ENCODE measurements around the gene FN3KRP.

Gene FN3KRP

GRCh38 chr17:82709676-82710498, 6.6 kb upstream of the FN3KRP start:
- DNase-seq (ENCODE audit: low read depth), result no peak

DNA sequence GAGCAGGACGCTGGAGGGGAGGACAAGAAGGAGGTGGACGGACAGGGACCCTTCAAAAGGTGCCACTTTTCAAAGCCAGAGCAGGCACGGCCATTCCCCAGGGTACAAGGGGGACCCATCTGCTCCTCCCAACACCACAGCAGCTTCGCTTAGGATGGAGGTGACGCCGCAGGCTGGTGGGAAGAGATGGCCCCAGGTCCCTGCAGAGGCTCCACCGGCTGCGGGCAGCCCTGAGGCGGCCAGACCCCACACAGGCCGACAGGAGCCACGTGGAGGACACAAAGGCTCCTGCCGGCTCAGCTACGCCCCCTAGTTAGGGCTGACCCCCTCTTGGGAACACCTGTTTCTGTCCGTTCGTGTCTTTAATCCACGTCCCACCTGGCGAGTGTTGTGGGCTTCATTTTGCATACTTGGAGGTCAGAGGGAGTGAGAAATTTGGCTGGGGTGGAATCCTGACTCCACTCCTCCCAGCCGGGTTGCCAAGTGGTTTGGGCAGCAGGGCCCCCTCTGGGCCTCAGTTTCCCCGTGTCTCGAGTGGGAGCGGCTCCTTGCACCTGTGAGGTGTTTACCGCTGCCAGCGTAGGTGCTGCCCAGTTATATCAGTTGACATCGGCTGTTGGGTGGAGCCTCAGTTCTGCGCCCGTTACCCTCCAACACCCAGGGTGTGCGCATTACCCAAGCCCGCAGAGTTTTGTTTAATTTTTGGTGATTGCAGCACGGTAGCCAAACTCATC, 5.8 kb upstream of the FN3KRP start:
- DNase-seq (ENCODE audit: low read depth), result no peak

DNA sequence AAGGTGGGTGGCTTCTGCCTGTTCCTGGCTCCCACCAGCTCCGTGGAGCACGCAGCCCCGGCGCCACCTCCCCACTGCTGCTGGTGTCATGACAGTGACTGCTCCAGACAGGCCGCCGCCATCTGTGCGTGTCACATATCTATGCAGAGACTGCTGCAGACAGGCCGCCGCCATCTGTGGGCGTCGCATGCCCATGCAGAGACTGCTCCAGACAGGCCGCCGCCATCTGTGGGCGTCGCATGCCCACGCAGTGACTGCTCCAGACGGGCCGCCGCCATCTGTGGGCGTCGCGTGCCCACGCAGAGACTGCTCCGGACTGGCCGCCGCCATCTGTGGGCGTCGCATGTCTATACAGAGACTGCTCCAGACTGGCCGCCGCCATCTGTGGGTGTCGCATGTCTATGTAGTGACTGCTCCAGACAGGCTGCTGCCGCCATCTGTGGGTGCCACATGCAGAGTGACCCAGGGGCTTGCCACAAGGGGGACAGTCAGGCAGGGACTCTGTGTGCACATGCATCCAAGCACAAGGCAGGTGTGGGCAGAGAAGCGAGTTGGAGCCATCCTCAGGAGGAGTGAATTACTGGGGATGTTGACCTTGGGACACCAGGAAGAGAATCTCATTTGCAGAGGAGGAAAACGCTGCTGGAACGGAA, 3.3 kb upstream of the FN3KRP start:
- DNase-seq (ENCODE audit: low read depth), result no peak

GRCh38 chr17:82718986-82719685, 2.6 kb downstream of the FN3KRP start:
- no peak for DNase-seq (ENCODE audit: low read depth)

DNA sequence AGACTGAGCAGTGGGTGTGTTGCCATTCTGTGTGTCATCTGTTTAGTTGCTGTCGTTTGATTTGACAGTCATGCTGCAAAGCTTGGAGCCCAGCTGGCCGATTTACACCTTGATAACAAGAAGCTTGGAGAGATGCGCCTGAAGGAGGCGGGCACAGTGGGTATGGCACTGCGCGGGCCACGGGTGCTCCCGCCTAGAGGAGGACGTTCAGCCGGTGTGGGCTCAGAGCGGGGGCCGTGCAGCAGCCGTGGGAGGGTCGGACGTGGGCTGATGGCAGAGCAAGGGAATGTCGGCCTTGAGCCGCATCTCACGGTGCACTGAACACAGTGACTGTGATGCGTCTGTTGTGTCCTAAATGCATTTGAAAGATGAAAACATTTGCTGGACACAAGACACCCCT, 3.7 kb downstream of the FN3KRP start:
- DNase-seq (ENCODE audit: low read depth), result no peak

DNA sequence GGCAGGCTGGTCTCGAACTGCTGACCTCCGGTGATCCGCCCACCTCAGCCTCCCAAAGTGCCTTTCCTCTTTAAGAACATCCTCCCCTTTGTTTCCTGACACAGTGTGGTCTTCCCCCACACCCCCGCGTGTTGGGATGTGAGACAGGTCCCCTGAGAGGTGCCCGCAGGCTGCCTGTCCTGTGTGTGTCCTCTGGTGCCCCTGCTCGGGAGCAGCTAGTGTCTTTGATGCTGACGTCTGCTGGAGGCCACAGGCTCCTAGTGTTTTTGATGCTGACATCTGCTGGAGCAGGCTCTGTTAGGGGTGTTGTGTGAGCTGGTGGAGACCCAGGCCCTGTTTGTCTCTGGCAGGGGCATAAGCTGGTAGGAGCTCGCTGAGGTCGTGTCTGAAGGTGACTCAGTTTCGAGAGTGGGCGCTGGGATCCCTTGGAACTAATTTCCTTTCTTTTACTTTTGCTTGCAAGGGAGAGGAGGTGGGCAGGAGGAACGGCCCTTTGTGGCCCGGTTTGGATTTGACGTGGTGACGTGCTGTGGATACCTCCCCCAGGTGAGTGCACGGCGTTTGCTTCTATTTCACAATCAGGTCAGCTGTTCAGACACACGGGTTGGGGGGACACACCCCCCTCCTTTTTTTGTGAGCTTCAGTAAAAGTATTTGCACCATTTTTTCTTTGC, 6.0 kb downstream of the FN3KRP start:
- no peak for DNase-seq (ENCODE audit: low read depth)

DNA sequence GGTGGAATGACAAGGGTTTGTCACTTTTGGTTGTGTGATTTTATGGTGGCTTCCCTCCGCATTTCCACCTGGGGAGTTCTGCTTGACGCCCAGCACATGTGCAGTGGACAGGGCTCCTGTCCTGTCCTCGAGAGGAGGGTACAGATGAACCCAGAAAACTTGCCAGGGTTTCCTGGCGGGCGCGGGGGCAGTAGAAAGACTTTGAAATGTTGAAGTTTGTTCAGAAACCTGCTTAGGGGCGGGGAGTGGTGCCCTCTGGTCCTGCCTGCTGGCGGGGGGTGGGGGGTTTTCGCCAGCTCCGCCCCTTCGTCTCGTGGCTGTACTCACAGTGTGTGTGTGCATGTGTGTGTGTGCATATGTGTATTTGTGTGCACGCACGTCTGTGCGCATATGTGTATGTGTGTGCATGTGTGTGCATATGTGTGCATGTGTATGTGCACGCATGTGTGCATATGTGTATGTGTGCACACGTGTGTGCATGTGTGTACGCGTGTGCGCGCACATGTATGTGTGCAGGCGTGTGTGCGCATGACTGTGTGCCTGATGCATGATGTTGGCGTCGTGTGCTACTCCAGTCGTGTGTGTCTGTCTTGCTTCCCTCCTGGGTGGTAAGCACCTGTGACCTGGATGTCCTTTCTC, 6.8 kb downstream of the FN3KRP start:
- no peak for DNase-seq (ENCODE audit: low read depth)

- DNase-seq (ENCODE audit: low read depth), result no peak
Observed at GRCh38 chr17:82726427-82726826, 9.9 kb downstream of the FN3KRP start.

DNA sequence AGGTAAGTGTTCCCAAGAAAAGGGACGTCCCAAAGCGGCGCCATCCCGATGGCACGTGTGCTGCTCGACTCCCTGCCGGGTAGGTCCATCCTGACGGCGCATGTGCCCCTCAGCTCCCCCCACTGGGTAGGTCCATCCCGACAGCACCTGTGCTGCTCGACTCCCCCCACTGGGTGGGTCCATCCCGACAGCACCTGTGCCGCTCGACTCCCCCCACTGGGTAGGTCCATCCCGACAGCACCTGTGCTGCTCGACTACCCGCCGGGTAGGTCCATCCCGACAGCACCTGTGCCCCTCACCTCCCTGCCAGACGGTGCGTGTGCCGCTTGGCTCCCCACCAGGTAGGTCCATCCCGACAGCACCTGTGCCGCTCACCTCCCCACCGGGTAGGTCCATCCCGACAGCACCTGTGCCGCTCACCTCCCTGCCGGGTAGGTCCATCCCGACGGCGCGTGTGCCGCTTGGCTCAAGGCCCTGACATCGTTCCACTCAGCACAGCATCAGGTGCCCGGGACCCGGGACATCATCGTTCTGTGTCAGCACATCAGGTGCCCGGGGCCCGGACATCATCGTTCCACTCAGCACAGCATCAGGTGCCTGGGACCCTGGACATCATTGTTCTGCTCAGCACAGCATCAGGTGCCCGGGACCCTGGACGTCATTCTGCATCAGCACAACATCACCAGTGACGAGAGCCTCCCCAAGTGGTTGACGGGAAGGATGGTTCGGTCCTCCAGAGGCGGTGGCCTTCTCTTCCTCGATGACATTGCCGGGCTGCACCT, 13.2 kb downstream of the FN3KRP start:
- no peak for DNase-seq (ENCODE audit: low read depth)

DNA sequence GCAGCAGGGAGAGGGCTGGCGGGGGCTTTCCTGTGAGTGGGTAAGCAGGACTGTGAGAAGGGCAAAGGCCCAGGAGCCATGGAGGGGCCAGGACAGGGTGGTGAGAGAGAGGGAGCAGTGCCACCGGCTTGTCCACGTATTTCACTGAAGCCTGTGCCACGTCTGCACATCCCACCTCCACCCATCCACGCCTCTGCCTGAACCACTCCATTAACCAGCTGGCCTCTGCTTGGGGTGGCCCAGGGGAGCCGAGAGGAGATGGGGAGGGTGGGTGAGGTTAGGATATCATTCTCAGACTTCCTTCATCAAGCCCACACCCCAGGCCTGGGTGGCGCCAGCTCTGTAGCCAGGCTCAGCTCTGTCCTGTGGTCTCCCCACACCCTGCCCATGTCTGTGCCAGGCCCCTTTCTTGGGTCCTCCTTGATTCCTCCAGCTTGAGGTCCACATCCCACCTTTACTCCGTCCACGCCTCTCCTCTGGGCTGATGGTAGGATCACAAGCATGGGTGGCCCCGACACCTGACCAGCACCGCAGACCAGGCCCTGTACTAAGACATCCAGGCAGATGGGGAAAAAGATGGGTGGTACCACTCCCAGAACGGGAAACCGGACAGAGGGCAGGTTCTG, 15.7 kb downstream of the FN3KRP start:
- DNase-seq (ENCODE audit: low read depth), result no peak

- peak; percentile 60 for DNase-seq (ENCODE audit: low read depth)
Observed at GRCh38 chr17:82734987-82735866, 18.7 kb downstream of the FN3KRP start, which contains the start of gene FN3K. TSS of gene FN3K (plus strand) at chr17:82735615. CDS start at chr17:82735637, 22 bp downstream.

- no peak for DNase-seq (ENCODE audit: low read depth)
Observed at GRCh38 chr17:82736511-82737185, 20.1 kb downstream of the FN3KRP start.

- no peak for DNase-seq (ENCODE audit: low read depth)
Observed at GRCh38 chr17:82737967-82738877, 21.7 kb downstream of the FN3KRP start.

GRCh38 chr17:82740906-82741759, 24.6 kb downstream of the FN3KRP start:
- DNase-seq (ENCODE audit: low read depth), result no peak

DNA sequence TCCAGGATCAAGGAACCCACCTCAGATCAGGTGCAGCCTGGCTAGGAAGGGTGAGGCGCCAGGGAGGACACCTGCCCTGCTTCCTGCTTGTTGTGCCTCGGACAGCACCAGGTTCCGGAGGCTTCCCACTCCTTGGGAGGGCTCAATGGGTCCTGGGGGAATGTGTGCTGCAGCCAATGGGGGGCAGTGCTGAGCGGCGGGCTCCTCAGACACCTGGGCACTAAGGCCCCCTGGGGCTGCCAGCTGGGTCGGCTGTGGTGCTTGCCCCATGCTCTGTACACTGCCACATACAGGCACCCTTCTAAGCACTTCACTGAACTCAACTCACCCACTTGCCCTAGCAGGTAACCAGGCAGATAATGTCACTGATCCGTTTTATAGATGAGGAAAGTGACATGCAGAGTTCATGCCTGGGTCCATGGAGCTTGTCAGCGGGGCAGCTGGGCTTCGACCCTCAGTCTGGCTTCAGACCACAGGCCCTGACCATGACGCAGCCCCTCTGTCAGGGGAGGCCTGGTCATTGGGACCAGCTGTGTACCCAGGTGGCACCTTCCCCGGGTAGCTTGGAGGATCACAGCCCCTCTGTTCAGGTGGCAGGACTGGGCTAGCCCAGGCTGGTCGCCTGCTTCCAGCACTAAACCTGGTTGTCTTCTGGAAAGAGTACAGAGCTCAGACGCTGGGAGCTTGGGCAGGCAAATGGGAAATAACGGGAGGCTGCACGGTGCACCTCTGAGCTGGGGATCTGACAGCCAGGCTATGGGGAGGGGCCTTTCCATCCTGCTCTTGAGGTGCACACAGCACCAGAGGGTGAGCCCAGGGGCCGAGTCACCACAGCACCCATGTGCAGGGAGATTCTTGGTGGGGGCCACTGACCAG, 27.1 kb downstream of the FN3KRP start:
- DNase-seq (ENCODE audit: low read depth), result no peak
